Fibroblast of skin of back (primary cell): ENCODE results near the gene SUSD2.
A peak's percentile ranks its signal among the peaks of the same experiment; 100 is the strongest.
"Not testable (repeated sequence)": the region's sequence is repeated elsewhere in the genome, so short reads cannot be mapped to it uniquely, and the experiment has no call there.

Experiments used
- DNase-seq: peaks from one replicate; pipeline ENCODE4 v3.0.0-alpha.2; 2013

SUSD2 gene

DNA sequence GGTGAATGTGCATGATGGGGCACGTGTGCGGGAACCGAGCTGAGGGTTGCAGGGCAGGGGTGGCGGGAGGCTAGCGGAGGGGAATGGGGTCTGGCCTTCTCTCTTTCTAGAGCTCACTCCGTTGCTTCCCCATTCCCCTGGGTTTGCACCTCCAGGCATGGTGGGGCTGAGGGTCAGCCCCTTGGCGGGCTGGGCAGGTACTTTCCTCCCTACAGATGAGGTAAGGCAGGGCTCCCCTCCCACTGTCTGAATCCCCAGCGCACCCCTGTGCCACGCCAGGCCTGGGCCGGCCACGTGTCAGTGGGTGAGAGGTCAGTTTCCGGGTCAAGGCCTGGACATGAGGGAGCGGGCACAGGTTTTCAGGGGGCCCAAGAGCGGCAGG, 8.9 kb downstream of the SUSD2 start:
- no peak for DNase-seq

DNA sequence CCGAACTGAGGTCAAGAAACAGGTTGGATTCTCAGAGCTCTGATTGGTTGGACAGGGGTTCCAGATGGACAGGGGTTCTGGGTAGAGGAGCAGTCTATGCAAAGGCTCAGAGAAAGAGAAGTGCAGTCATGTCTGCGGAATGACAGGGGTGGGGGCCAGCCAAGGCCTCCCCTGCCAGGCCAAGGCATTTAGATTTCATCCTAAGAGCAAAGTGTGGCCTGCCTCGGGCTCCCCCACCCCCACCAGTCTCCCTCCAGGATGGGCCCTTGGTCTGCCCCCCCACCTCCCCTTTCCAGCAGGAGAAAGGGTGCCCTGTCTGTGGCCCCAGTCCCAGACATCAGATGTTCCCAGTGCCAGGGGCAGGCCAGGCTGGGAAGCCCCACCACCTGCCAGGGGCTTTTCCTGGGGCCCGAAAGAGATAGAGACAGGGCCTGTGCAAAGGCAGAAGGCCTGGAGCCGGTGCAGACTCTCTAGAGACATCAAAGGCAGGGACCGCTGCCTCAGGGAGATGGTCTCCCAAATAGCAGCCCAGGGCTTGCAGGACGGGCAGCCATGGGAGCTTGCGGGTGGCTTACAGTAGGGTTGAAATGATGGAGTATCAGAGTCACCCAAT, 9.4 kb downstream of the SUSD2 start:
- no peak for DNase-seq

DNA sequence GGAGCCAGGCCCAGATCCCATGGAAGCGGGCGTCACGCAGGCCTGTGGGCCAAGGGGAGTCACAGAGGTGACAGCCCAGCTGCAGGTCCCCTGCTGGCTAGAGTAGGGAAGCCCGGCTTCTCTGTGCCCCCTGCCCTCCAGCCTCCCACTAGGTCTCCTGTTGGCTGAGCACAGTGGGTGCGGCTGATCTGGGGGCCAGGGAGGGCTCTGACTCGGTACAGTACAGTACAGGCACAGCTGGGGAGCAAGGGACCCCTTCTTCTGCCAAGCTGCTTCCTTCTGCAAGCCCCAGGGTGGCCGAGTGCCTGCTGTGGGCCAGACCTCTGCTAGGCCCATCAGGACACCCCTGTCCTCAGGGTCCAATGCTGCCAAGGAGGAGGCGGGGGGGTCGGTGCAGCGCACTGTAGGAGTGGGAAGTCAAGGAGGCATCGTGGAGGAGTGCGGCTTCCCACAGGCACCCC, 10.1 kb downstream of the SUSD2 start:
- no peak for DNase-seq

DNA sequence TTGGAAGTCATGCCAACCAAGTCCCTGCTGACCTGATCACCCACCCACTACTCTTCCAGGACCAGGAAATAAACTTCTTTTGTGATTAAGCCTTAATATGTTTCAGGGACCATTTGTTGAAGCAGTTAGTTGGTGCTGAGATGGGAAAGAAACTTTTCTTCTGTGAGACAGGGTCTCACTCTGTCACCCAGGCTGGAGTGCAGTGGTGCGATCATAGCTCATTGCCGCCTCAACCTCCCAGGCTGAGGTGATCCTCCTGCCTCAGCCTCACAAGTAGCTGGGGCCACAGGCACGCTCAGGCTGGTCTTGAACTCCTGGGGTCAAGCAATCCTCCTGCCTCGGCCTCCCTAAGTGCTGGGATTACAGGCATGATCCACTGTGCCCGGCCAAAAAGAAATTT, 10.6 kb downstream of the SUSD2 start:
- no peak for DNase-seq

DNA sequence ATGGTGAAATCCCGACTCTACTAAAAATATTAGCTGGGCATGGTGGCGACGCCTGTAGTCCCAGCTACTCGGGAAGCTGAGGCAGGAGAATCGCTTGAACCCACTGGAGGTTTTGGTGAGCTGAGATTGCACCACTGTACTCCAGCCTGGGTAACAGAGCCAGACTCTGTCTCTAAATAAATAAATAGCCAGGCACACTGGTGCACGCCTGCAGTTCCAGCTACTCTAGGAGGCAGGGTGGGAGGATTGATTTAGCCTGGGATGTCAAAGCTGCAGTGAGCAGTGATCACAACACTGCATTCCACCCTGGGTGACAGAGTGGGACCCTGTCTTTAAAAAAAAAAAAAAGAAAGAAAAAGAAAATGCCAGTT, 17.4 kb downstream of the SUSD2 start:
- DNase-seq, result no peak

DNA sequence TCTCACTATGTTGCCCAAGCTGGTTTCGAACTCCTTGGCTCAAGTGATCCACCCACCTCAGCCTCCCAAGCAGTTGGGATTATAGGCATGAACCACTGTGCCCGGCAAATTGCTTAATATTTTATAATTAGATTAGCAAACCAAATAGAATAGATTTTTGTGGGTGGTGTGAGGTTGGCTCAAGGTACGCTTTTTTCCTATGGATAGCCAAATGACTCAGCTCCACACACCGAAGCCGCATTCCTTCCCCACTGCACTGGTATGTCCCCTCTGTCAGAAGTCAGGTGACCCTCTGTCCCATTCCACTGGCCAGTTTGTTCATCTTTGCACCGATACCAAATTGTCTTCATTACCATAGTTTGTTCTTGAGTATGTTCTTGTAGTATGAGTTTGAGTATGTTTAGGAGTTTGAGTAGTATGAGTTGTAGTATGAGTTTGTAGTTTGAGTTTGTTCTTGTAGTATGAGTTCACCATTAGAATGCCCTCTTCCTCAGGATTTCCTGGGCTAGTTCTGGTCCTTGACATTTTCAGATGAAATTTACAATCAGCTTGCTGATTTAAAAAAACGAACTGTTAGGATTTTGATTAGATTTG, 19.4 kb downstream of the SUSD2 start:
- DNase-seq, result peak; percentile 72

DNA sequence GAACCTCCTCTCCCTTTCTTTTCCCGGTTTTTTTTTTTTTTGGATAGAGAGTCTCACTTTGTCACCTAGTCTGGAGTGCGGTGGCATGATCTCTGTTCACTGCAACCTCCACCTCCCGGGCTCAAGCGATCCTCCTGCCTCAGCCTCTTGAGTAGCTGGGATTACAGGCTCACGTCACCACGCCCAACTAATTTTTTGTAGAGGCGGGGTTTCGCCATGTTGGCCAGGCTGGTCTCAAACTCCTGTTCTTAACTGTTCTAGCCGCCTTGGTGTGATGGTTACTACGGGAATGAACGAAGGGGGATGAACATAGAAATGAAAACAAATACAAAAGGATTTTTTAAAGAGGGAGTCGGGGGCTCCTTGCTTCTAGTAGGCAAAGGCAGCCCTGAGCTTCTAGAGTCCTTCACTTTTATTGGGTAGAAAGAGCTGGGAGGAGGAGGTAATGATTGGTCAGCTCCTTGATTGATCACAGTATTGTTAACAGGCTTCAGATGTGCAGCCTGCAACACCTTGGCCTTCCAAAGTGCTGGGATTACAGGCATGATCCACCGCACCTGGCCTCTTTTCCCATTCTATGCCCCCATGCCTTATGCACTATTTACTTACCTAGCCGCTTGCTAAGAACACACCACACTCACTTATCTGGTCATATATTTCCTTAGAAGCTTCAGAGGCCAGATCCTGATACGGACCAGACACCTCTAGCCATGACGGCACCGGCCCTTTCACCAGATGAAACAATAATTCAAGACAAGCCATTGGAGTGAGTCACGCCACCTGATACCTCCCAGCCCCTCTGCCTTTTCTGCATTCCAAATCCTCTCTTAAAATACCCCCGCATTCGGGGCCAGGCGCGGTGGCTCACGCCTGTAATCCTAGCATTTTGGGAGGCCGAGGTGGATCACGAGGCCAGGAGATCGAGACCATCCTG, 20.7 kb downstream of the SUSD2 start:
- DNase-seq, result no peak

DNA sequence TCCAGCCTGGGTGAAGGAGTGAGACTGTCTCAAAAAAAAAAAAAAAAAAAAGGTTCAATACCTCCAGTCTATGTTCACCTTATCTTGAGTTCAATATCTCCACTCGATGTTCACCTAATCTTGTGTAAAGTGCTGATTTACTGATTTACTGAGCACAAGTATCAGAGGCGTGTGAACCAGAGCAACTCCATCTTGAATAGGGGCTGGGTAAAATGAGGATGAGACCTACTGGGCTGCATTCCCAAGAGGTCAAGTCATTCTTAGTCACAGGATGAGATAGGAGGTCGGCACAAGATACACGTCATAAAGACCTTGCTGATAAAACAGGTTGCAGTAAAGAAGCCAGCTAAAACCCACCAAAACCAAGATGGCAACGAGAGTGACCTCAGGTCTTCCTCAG, 22.6 kb downstream of the SUSD2 start:
- not testable (repeated sequence) for DNase-seq

DNA sequence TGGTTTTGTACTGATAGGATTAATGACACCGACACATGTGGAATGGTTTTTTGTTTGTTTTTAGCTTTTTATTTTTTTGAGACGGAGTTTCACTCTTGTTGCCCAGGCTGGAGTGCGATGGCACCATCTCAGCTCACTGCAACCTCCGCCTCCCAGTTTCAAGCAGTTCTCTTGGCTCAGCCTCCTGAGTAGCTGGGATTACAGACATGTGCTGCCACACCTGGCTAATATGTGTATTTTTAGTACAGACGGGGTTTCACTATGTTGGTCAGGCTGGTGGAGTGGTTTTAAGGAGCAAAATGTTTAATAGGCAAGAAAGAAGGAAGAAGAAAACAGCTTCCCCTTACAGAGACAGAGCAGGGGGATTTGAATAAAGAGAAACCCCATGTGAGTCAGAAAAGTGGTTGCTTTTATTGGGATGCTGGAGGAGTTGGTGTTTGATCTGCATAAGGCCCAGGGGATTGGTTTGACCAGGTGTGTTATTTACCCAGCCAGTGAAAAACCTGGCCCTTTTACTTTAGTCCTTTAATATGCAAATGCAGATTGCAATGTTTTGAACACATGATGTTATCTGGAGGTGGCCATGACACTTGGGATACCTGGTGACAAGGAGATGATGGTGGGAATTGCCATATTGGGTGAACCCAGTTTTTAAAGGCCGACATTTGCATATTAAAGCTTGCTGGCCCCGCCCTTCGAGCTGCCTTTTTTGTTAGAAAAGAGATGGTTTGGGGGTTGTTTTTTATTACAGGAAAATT, 24.3 kb downstream of the SUSD2 start:
- DNase-seq, result no peak

DNA sequence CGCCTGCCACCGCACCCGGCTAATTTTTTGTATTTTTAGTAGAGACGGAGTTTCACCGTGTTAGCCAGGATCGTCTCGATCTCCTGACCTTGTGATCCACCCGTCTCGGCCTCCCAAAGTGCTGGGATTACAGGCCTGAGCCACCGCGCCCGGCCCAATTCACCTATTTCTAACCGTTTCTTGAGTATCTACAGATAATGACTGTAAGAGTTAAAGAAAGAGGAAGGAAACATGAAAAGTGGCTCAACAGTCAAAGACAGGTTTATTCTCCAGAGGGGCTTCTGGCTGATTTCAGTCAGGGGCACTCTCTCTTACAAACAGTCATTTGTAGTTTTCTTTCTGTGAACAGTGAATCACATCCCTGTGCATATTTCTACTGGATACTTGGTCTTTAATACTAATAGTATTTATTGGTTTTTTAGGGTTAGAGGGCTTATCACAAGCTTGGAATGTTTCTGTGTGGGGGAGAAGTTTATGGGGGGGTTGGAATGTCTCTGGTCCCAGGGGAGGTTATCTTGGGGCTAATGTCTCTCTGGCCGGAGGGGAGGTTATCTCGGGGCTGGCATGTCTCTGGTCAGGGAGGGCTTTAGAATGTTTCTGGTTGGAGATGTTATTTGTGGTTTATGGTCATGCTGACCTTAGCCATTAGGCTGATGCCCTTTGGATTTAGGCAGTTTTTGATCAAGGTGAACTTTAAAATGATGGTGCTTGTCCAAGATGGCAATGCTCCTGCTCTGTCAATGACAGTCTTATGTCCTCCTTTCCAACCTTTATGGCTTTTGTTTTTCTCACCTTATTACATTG, 25.4 kb downstream of the SUSD2 start:
- peak; percentile 69 for DNase-seq

DNA sequence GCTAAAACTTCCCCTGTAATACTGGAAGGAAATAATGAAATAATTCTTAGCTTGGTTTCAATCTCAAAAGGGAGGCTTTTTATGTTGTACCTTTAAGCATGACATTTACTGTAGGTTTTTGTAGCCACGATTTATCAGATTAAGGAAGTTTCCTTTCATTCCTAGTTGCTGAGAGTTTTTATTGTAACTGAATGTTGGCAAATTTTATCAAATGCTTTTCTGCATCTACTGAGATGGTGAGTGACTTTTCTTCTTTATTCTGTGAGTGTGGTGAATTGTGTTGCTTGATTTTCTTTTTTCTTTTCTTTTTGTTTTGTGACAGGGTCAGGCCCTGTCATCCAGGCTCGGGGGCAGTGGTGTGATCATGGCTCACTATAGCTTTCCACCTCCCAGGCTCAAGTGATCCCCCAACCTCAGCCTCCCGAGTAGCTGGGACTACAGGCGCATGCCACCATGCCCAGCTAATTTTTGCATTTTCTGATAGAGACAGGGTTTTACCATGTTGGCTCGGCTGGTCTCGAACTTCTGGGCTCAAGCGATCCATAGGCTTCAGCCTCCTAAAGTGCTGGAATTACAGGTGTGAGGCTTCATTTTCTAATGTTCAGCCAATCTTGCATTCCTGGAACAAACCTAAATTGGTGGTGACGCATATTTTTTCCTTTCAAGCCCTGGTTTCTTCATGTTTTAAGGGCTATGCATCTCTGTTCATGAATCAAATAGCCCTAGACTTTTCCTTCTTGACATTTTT, 26.2 kb downstream of the SUSD2 start:
- DNase-seq, result peak; percentile 27

DNA sequence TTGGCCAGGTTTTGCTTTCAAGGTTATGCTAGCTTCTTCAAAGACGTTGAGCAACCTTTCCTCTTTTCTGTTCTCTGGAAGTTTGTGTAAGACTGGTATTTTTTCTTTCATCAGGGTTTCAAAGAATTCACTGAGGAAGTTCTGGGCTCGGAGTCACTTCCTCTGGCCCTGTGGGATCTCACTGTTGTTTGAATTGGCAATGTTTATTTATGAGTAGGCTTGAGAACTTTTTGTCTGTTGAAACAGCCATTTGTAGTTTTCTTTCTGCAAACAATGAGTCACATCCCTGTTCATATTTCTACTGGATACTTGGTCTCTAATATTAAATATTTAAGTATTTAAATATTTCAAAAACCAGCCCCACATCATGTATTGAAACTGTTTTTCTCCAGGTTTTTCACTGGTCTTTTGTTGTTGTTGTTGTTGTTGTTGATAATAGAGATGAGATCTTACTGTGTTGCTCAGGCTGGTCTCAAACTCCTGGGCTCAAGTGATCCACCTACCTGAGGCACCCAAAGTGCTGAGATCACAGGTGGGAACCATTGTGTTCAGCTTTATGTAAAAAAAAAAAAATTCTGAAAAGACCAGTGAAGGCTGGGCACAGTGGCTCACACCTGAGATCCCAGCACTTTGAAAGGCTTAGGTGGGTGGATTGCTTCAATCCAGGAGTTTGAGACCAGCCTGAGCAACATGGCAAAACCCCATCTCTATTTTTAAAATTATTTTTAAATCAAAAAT, 26.9 kb downstream of the SUSD2 start:
- DNase-seq, result peak; percentile 99

DNA sequence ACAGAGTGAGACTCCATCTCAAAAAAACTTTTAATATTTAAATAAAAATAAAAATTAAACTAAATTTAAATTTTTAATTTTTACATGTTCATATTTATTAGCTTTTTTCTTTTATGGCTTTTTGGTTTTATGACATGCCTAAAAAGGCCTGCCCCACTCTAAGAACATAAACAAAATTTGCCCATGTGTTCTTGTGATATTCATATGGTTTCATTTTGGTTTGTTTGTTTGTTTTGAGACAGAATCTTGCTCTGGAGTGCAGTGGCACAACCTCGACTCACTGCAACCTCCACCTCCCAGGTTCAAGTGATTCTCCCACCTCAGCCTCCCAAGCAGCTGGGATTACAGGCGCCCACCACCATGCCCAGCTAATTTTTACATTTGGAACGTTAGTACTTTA, 27.7 kb downstream of the SUSD2 start:
- DNase-seq, result no peak

DNA sequence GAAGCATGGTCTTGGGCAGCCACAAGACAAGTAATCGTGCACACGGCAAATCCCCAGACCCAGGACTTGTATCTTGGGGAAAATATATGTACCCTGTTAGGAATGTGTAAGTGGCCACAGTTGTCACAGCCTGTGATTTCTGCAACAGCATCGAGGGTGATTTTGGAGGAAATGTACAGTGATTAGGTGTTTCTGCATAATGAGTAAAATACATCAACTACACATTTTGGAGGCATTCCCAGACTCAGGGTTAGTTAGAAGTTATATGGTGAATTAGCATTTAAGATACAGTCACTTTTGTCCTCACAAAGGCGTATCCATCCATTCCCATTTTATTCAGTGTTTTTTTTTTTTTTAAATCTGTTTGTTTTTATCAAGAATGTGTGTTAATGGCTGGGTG, 28.4 kb downstream of the SUSD2 start:
- no peak for DNase-seq

DNA sequence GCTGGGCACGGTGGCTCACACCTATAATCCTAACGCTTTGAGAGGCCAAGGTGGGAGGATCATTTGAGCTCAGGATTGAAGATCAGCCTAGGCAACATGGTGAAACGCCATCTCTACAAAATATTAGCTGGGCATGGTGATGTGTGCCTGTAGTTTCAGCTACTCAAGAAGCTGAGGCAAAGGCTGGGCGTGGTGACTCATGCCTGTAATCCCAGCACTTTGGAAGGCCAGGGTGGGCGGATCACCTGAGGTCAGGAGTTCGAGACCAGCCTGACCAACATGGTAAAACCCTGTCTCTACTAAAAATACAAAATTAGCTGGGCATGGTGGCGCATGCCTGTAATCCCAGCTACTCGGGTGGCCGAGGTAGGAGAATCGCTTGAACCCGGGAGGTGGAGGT, 29.1 kb downstream of the SUSD2 start:
- peak; percentile 22 for DNase-seq

DNA sequence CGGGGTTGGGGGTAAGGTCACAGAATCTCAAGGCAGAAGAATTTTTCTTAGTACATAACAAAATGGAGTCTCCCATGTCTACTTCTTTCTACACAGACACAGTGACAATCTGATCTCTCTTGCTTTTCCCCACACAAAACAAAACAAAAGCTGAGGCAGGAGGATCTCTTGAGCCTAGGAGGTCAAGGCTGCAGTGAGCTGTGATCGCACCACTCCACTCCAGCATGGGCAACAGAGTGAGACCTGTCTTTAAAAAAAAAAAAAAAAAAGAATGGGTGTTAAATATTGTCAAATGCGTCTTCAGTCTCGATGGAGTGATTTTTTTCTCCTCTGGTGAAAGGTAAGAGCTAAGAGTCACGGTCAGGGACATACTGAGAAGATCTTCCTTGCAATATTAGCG, 30.4 kb downstream of the SUSD2 start:
- DNase-seq, result not testable (repeated sequence)

DNA sequence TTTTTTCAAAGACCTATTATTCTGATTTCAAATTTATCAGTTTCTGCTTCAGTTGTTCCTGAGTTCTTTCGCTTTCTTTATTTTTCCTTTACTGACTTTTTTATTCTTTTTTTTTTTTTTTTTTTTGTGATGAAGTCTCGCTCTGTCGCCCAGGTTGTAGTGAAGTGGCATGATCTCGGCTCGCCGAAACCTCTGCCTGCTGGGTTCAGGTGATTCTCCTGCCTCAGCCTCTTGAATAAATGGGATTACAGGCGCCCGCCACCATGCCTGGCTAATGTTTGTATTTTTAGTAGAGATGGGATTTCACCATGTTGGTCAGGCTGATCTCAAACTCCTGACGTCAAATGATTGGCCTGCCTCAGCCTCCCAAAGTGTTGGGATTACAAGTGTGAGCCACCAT, 31.8 kb downstream of the SUSD2 start:
- DNase-seq, result not testable (repeated sequence)

DNA sequence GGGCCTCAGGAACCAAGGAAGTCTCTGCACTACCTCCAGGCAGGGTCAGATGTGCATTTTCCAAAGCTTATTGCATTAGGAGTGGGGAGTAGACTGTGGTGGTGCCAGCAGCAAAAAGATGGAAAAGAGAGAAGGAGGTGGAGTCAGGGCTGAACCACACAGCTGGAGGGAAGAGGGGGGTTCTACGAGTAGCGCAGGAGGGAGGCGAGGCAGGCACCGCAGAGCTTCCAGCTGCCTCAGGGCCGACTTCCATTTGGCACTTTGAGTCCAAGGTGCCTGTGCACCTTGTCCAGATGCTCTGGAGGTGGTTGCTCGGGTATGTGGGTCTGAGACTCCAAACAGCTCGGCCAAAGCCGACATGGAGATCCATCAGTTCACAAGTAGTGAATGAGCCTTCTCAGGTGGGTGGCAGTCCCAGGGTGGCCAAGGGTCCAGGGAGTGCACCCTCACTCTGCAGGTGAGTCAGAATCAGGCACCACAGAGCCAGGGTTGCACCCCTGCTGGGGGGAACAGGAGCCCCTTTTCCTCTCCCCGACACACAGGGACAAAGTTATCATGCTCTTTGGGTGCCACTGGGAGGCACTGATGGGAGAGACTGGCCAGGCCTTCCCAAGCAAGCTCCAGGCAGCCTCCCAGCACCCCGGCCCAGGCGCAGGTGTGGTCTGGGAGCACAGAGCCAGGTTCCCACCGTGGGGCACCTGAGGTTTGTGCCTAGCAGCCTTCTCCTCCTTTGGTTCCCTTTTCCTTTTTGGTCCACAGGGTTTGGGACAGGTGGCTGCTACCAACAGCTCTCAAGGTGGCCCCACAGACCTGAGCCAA, 33.4 kb downstream of the SUSD2 start:
- no peak for DNase-seq

DNA sequence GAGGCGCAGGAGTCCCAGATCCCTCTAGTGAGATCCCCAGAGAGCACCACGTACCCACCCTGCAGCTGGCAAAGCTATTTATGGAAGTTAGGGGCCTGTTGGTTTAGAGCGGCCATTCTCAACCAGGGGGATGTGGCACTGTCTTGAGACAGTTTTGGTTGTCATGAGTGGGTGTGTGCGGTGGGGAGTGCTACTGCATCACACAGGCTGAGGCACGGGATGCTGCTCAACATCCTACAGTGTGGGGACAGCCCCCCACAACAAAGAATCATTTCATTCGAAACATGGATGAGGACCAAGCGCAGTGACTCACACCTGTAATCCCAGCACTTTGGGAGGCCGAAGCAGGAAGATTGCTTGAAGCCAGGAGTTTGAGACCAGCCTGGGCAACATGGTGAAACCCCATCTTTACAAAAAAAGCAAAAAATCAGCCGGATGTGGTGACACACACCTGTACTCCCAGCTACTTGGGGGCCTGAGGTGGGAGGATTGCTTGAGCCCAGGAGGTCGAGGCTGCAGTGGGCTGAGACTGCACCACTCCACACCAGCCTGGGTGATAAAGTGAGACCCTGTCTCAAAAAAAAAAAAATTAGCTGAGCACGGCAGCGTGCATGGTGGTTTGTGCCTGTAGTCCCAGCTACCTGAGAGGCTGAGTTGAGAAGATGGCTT, 35.4 kb downstream of the SUSD2 start:
- no peak for DNase-seq
